CD1c-positive myeloid dendritic cell (primary cell): ENCODE measurements around the gene MAP2K6.

Experiments
- DNase-seq: peaks from one replicate; pipeline ENCODE4 v3.0.0-alpha.2; 2016; ENCODE audit errors: extremely low spot score

Gene MAP2K6

GRCh38 chr17:69414408-69415274 lies at the start of gene MAP2K6:
Gene MAP2K6, plus strand, starts transcription at chr17:69414697. Its CDS starts 288 bp downstream, at chr17:69414985.
- peak; percentile 77 for DNase-seq

- peak; percentile 7 for DNase-seq
These were observed 47.2 kb upstream of the MAP2K6 start for GRCh38 chr17:69367298-69367697.

- no peak for DNase-seq
These were observed 41.4 kb upstream of the MAP2K6 start for GRCh38 chr17:69373069-69373468.

GRCh38 chr17:69375229-69375628 lies 39.3 kb upstream of the MAP2K6 start:
- no peak for DNase-seq

GRCh38 chr17:69388822-69389442 lies 25.6 kb upstream of the MAP2K6 start:
- no peak for DNase-seq

GRCh38 chr17:69390795-69391501 lies 23.5 kb upstream of the MAP2K6 start:
- DNase-seq = no peak

- DNase-seq = no peak
These were observed 13.2 kb upstream of the MAP2K6 start for GRCh38 chr17:69401251-69401650.

- DNase-seq = no peak
These were observed 12.4 kb upstream of the MAP2K6 start for GRCh38 chr17:69402052-69402451.

GRCh38 chr17:69404399-69404798 lies 10.1 kb upstream of the MAP2K6 start:
- no peak for DNase-seq

GRCh38 chr17:69405096-69405495 lies 9.4 kb upstream of the MAP2K6 start:
- DNase-seq = no peak

GRCh38 chr17:69406941-69407340 lies 7.6 kb upstream of the MAP2K6 start:
- DNase-seq = no peak

- no peak for DNase-seq
These were observed 6.7 kb upstream of the MAP2K6 start for GRCh38 chr17:69407759-69408158.

- no peak for DNase-seq
These were observed 3.8 kb upstream of the MAP2K6 start for GRCh38 chr17:69410671-69411070.

- DNase-seq = no peak
These were observed 2.7 kb upstream of the MAP2K6 start for GRCh38 chr17:69411766-69412165.

GRCh38 chr17:69412251-69412671 lies 2.2 kb upstream of the MAP2K6 start:
- DNase-seq = no peak

GRCh38 chr17:69415431-69415830 lies 934 bp downstream of the MAP2K6 start:
- DNase-seq = no peak

GRCh38 chr17:69417545-69418483 lies 3.3 kb downstream of the MAP2K6 start:
- no peak for DNase-seq

- no peak for DNase-seq
These were observed 4.0 kb downstream of the MAP2K6 start for GRCh38 chr17:69418535-69418934.

GRCh38 chr17:69423450-69423849 lies 9.0 kb downstream of the MAP2K6 start:
- no peak for DNase-seq

- DNase-seq = no peak
These were observed 10.0 kb downstream of the MAP2K6 start for GRCh38 chr17:69424287-69425041.

GRCh38 chr17:69425978-69426377 lies 11.5 kb downstream of the MAP2K6 start:
- DNase-seq = no peak
